HG03460 (cell line): ENCODE measurements around the gene PHOX2A.

Source experiments
- ATAC-seq: cut with Tn5 transposase; IDR thresholded peaks from one replicate; pipeline ENCODE4 v1.9.1; 2021; ENCODE audit not compliant: unreplicated experiment

PHOX2A gene

GRCh38 chr11:72250661-72251464, 6.9 kb upstream of the PHOX2A start:
- ATAC-seq: no peak

- ATAC-seq: no peak
Observed at GRCh38 chr11:72249961-72250360, 6.0 kb upstream of the PHOX2A start.

- ATAC-seq: no peak
Observed at GRCh38 chr11:72247584-72247983, 3.6 kb upstream of the PHOX2A start.

DNA sequence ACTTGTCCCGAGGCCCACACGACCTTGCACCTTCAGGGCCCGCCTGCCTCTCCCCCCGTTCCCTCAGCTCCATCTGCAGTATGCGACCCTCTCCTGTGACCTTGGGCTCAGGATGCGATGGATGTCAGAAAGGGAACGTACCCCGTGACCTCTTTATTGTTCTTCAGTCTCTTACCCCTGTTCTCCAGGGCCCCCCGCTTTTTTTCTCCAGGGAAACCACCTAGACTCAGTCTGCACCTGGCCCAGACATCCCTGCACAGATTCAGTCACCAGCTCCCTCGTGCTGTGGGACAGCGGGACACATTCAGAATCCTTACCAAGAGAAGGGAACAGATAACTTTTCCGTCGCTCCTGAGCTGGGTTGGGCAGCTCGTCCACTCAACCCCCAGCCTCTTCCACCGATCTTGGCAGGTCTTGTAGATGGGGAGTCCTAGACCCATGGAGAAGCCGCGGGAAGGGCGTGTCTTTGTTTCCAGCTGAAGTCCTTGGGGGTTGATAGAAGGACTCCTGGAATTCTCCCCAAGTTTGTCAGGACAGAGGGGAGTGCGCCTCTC, 1.4 kb upstream of the PHOX2A start:
- ATAC-seq: no peak

DNA sequence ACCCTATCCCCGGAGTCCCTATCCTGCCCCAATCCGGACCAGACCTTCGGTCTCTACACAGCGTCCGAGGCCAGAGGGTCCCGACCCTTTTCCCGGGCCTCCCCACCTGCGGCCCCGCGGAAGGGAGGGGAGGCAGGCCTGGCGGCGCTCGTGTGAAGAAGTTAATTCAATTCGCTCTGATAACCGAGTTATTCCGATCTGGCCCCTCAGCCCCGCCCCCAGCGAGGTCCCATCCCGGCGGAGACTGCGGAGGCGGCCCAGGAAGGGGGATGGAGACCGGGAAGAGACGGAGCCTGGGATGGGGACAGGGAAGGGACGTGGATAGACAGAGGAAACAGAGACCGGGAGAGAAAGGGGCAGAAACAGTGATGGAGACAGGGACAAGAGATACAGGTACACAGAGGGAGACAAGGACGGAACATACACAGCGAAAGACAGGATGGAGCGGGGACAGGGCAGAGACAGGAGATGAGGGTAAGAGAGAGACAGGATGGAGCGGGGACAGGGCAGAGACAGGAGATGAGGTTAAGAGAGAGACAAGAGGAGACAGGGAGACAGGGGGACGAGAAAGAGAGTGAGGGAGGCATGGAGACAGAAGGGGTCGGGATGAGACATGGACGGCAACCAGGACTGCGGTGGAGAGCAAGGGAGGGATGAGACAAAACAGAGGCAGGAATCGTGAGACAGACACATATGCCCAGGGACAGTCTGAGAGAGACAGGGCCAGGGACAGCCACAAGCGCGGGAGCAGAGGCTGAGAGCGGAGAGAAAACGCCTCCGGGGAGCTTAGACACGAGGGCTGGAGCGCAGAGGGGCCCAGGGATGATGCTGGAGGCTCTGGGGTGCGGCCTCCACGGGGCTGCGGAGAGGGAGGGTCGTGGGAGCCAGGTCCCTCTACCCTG, 636 bp upstream of the PHOX2A start:
- no peak for ATAC-seq

DNA sequence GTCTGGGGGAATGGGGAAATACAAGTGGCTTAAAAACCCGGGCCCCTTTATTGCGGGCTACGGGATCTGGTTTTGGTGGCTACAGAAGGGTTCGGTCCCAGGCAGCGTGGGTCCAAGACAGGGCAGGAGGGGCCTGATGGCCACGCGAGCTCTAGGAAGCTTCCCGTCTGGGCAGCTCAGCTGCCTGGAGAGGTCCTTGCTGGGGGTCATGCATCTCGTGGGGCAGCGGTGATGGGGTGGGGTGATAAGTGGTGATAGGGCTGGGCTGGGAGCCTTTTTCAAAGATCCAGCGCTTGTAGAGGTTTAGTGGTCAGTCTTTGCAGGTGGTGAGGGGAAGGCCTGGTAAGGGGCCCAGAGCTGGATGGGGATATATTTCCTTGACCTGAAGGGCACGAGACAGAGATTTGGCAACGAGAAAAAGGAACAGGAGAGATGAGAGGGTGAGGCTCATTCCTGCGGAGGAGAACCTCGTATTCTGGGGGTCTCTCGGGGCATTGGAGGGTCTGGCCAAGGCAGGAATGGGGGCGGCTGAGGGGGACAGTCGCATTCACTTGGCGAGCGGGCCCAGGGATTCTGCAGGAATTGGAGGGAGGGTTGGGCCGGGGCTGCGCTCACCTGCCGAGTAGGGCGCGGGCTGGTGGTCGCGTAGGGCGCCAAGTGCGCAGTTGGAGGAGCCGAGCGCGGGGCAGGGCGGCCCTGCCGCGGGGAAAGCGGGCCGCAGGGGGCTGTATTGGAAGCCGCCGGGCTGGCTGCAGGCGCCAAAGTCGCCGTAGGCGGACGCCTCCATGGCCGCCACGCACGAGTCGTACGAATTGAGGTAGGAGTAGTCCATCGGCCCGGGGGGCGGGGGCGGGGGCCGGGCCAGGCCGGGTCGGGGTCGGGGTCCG, 560 bp downstream of the PHOX2A start:
- no peak for ATAC-seq

DNA sequence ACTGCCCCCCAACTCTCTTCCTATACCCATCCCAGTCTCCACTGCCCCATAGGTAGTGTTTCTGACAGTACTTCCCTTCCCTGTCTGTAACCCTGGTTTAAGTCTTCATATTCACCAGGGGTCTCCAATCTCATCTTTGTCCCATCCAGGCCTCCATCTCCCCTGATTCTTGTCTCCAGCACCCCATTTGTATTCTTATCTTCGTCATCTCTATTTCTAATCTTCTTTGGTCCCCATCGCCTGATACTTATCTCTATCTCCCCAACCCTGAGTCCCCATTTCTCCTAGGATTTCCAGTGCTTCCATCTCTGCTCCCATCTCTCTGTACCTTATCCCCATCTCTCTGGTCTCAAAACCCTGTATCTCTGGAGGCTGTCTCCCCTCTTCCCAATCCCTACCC, 1.8 kb downstream of the PHOX2A start:
- no peak for ATAC-seq

DNA sequence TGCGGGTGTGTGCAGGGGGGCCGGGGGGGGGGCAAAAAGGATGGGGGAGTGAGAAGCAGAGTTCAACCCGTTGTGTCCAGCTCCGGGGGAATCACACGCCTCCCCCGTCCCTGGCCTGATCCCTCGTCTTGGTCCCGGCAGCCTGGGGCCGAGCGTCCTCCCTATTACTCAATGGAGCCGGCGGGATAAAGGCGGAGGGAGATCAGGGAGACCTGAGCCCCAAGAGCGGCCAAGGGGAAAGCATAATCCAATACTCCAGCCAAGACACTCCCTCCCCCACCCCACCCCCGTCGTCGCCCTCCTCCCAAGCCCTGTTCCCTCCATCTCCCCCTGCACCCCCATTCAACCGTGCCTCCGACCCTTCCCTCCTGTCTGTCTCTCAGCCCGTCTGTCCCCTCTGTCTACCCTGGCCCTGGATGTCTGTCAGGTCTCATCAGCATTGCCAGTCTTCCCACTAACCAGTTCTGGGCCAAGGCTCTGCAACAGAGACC, 2.6 kb downstream of the PHOX2A start:
- ATAC-seq: no peak

DNA sequence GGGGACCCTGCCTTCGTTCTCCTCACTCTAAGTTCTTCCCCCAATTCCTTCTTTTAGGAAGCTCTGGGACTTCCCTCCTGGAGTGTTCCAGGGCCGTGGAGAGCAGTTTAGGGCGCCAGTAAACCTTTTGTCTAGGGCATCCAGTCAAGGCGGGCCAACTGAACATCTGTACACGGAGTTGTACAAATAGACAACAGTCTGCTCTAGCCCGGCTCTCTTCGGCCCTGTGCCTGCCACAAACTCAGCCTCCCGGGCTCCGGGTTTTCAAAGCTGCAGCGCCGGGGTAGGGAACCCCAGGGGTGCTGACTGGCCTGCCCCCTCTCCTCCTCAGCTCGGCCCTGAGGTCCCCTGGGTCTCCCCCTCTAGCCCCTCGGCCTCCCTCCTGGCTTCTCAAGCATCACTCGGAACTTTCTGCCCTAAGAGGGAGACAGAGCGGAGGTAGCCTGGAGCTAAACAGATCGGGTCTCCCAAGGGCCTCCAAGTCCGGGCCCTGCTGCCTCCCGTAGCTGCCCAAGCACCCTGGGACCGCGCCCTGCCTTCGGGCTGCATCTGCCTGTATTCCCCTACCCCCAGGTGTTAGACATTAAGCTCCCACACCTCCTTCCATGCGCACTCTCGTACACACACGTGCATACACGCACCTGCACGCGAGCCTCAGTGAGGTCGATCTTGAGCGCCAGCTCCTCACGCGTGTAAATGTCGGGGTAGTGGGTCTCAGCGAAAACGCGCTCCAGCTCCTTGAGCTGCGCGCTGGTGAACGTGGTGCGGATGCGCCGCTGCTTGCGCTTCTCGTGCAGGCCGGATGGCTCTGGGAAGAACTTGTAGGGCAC, 3.3 kb downstream of the PHOX2A start:
- no peak for ATAC-seq

DNA sequence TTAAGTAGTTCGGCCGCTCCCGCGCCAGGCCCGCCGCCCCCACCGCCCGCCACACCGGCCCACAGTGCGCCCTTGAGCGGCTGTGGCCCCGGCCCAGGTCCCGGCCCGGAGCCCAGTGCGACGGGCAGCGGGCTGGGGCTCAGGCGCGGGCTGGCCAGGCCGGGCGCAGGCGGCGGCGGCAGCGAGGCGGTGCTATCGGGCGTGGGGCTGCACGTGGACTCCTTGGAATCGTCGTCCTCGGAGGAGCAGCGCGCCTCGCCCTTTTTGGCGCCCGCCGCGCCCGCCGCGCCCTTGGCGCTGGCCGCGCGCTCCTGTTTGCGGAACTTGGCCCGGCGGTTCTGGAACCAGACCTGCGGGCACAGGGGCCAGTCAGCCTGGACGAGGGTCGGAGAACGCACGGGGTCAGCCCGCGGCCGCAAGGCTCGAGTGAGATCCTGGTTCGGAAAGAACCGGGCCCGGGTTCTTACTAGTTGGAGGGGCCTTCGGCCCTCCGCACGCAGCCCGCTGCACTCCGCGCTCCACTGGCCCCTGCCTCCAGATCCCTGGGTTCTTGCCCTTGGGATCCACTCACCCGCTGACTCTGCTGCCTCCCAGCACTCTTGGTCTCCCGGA, 4.0 kb downstream of the PHOX2A start:
- no peak for ATAC-seq

DNA sequence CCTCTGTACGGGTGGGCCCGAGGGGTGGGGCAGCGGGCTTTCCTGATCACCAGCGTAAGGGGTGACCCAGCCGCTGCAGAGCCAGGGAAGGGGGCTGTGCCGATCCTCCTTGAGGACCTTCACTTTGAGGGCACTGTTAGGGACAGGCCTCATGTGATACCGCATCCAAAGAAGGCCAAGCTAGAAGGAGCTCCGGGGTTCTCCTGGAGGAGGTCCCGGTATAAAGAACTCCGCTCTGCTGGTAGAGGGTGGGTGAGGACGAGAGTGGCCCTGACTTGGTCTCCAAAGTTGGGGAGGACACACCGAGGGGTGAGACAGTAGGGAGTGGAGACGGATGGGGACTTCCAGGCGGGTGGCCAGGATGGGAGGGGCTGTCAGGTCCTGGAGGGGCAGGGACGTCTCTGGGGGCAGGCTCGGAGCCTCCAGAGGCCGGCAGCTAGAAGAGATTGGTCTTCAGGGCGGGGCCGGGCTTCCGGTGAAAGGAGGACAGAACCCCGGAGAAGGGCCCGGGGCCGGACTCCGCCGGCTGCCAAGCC, 4.6 kb downstream of the PHOX2A start:
- ATAC-seq: no peak

DNA sequence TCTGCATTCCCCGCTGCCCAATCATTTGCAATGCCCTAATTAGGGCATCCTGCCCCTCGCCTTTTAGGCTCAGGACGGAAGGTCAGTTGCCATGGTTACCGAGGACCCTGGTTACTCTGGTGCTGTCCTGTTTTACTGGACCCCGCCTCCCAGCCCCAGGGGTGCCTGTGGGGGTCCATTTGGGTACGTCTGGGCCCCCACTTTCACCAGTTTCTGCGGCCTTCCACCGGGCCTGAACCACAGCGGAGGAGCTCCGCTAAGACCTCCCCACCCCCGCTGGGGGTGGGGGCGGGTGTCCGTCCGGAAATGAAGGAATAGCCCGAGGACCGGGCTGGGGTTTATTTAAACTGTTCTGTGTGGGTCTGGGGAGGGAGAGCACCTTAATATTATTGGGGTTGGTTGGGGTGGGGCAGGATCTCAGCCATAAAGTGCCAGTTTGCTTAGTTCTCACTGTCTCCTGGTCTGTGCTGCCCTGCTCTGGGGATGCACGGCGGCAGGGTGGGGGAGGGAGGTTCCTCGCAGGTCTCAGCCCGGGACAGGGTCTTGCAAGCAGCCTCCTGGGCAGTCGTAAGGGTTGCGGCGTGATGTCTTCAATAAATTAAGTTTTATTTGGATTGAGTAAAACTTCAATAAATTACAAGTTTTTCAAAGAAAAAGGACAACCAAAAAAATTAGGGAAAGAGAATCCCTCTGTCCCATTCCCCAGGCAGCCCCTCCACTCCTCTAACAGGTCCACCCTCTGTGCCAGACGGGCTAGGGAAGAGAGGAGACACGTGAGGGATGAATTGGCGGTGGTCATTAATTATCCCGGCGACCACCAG, 5.3 kb downstream of the PHOX2A start:
- no peak for ATAC-seq

- no peak for ATAC-seq
Observed at GRCh38 chr11:72238040-72238450, 5.9 kb downstream of the PHOX2A start.

- no peak for ATAC-seq
Observed at GRCh38 chr11:72237112-72237931, 6.7 kb downstream of the PHOX2A start.

GRCh38 chr11:72236774-72237111, 7.2 kb downstream of the PHOX2A start:
- no peak for ATAC-seq

DNA sequence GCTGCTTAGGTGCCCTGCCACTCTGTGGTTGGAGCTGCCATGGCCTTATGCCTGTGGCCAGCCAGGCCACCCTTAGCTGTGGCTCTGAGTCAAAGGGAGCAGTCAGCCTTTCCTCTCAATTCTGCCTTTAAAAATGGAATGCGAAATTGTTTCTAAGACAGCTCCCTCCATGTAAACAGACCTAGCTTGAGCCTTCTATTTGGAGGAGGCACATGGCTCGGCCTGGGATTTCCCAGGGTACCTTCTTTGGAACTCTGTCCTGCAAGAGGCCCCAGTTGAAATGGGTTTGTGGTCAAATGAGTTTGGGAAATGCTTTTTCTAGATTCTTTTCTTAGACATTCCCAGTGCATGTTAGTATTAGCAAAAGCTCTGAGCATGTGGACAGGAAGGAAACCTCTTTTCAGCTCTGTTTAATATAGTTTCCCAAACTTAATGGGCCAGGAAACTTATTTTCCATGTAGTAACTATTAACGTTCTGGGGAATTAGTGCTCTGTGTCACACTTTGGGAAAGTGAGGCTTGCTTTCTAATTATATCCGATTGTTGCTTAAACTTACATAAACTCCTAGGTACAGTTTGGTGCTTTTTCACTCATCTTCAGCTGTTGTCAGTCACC, 7.8 kb downstream of the PHOX2A start:
- ATAC-seq: no peak
